Stimulated activated CD8-positive, alpha-beta memory T cell treated with anti-CD3 and anti-CD28 coated beads, Interleukin-15, amount 100 ng/mL, for 4 hours (primary cell): Measurements from ENCODE around the gene ATP6V0D1.

Experiments used
- DNase-seq, 2 donors: peaks; one replicate each; pipeline ENCODE4 v3.0.0-alpha.2; 2020; ENCODE audit warnings: low read depth in 2 of 2

ATP6V0D1 gene

DNA sequence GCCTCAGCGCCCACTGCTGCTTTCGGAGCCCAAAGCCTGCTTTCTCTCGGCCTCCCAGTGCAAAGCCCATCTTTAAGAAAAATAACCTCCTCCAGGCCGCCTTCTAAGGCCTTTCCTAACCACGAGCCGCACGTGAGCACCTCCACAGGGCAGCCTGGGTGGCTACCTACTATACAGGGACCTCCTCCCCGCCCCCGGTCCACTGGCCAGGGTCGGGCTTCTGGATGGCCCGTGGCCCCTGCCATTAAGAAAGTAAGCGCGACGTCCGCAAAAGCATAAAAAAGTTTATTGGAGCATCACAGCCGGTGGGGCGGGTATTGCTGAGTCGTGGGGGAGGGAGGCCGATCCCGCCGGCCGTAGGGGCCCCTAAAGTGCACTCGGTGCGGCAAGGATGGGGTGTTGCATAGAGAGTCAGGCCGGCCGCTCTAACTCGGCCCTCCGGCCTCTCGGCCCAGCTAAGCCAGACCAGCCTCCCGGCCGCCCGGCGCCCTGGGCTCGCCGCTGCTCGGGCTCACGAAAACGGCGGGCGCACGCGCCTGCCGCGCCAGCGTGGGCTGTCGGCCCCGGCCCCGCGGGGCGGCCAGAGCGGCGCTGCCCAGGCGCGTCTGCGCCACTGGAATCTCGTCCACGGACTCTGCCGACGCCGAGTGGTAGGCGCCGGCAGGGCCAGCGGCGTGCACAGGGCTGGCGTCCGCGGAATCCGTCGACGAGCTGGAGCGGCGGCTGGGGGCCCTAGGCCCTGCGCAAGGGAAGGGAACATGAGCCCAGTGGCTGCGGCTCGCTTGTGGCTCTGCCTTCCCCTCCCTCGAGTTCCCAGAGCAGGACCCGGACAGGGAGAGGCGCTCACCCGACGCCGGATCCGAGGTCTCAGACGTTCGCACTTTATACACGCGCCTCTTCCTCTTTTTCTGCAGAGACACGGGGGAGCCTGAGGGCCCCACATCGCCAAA, 86.5 kb downstream of the ATP6V0D1 start:
- DNase-seq, result no peak

DNA sequence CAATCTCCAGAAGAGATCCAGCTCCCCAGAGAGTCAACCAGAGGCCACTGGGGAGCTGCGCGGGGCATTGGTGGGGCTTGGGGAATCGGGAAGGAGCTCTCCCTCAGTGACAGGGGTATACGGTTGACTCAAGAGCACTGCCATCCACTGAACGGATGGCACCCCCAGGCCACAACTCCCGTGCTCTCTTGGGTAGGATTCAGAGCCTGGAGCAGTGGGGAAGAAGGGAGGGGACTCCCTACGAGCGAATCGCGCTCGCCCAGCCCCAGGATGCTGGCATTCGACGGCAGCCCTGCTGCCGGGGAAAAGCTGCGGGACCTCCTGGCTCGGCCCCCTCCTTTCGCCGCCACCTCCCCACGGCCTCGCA, 87.2 kb downstream of the ATP6V0D1 start:
- DNase-seq, result no peak

DNA sequence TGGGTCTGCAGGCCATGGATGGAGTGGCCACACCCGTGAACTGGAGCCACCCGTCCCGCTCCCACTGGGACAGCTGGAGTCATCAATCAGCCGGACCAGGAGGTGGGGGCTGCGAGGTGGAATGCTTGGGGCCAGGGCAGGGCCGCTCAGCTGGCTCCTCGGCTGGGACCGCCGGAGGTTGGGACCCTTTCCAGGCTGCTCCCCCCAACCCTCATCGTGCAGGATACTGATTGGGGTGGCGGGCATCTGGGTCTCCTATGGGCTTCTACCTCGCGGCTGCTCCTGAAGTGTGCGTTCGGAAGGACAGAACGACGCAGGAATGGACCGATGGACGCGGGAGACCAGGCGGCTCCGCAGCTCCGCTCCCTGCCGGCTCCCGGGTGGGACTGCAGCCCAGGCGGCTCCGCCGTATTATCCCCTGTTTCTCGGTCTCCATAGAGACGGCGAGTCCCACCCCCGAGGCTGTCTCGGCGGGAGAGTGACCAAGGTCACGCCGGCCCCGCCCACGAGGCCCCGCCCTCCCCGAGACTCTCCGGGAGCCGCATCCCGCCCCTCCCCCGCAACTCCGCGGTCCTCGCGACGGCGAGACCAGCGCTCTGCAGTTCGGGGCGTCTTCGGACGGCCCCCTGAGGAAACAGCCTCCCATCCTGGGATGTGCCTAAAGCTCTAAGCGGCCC, 87.7 kb downstream of the ATP6V0D1 start, which contains the start of gene TPPP3:
Gene TPPP3 (minus strand): TSS at position 388 of the 677 bp plus-strand sequence. CDS start 2,387 bp downstream, outside the sequence.
- DNase-seq, result no peak

DNA sequence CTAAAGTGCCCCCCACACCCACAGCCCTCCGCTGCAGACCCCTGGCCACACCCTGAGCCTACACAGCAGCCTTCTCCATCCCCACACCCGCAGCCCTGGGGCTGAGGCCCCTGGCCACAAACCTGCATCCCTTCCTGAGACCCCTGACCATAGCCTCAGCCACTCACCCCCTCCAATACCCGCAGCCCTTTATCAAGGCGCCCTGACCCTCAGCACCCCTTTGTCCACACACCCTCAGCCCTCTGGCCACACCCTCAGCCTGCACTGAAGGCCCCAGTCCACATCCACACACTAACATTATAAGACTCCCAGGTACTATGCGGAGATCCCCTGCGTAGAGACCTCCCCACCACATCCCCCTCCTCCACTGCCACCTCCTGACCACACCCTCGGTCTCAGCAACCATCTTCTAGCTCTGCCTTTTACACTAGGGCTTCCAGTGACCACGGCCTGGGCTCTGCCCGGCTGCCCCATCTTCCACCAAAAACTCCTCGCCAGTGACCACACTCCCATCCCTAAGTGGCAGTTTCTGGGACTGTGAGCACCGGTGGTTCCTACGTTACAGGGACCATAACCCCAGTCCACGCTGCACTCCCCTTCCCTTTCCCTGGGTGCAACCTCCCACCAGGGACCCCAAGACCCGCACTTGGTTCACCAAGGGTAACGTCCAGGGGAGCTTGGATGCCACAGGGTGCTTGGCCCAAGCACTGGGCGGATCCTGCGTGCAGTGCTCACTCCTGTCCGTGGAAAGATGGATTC, 88.5 kb downstream of the ATP6V0D1 start:
- DNase-seq, result no peak

DNA sequence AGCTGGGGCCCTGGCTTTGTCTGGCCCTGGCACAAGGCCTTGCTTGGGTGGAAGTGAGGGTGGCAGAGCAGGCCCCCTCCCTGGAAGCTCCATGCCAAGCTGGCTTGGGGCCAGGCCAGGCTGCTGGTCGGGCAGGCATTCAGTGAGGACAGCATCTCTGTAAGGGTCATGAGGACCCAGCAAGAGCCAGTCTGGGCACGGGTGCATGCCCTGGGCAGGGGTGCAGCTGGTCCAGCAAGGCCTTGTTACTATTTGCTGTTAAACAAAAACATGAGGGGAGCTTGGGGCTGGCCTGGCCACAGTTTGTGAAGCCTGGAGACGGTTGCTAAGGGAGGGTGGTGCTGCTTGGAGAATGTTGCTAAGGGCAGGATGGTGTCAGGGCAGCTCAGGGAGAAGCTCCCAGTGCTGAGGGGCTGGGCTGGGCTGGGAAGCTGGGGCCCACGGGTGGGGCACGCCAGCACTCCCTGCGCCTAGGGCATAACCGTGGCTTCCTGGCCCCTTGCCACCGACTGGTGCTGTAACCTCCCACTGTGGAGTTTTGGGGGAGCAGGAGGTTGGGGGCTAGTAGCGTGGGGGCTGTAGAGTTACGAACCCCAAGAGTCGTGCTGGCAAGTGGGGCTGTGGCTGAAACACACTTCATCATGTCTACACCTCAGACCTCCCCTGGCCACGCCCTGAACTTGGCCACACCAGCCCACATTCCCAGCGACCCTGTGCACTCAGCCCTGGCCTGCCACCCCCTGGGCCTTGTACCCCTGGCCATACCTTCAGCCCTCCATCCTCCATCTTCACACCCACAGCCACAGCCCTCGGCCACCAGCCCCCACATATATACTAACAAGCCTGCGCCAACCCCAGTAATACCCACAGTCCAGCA, 89.3 kb downstream of the ATP6V0D1 start:
- no peak for DNase-seq

DNA sequence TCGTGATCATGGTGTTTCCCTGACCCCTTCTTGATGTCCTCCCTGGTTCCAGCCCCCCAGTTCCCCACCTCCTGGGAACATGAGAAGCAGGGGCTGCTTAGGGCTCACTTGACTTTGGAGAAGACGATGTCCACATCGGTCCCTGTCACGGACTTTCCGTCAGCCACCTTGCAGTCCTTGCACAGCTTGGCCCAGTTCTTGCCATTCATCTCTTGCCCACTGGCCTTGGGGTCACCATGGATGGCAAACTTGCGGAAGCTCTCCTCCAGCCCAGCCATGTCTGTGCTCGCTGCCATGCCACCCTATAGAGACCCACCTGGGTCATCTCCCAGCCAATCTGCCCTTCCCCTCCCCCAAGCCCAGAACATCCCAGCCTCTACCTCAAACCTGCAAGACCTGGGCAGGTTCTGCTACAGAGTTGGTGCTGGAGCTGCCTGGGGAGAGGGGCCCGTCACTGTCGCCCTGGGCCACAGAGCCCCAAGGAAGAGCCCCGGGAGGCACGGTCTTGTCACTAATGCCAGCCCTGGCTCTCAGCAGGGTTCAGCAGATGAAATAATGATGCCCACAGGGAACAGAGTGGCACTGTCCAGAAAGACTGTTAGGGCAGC, 90.0 kb downstream of the ATP6V0D1 start:
- no peak for DNase-seq

DNA sequence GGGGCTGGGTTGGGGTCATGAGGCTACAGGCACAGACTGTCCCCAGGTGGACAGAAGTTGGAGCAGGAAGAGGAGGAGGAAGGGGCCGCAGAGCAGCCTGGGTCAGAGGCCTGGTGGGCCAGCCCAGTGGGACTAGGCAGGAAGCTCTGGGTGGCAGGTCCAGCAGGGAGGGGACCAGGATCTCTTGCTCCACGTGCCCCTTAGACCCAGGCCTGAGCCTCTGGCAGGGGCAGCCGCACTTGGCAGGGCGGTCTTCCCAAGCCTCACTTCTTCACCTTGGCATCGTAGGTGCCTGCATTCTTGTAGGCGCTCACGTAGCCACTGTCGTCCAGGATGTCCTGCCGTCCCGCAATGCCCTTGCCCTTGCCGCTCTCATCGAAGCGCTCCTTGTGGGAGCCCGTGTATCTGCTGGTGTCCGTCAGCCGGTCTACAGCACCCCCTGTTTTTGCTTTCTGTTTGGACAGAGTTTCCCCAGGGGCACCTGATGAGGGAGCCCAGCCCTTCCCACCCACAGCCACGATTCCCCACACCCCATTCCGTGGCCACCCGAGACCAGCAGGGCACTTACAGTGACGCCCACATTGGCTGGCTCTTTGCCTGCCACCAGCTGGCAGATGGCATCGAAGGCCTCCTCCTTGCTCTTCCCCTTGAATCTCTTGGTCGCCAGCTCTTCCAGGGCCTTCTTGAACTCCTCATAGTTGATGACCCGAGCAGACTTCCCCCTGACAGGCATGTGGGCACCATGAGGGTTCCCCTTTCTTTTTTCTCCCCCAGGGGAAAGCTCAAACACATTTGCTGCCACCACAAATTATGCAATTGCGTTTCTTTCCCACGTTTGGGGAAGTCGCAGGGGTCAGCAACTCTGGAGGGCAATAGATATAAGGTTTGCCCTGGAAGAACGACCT, 90.8 kb downstream of the ATP6V0D1 start:
- DNase-seq, result no peak

DNA sequence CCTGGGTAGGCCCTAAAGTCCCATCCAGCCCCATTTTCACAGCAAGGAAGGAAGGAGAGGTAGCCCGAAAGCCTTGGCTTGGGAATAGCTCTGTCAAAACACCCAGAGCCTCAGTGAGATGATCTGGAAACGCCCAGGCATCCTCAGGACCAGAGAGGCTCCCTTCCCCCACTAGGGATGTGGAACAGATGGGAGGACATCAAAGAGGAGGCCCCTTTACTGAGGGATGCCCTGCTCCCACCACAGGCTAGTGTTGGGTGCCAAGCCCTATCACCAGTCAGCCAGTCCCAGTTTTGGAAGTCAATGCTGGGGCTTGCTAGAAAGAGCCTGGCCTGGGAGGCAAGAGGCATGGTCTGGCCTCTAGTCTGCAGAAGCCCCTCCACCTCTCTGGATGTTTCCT, 92.4 kb downstream of the ATP6V0D1 start:
- DNase-seq, result no peak

DNA sequence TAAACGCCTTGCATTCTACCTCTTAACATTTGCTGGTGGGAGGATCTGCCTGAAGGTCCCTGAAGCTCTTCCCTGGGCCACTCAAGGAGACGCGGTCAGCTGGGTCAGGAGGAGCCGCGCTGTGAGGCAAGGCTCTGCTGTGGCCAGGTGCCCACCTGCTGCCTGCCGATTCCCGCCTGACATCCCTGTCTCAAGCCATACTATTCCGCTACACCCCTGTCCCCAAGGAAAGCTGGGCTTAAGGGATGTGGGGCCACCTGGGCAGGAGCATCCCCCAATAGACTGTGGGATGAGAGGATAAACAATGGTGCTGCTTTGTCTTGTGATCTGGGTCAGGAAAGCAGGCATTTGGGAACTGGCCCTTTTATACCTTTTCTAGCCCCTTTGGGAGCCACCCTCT, 92.8 kb downstream of the ATP6V0D1 start:
- no peak for DNase-seq
